GM12891 (cell line): Measurements from ENCODE around the gene PRKN.

Experiments
- POLR2A ChIP-seq: IDR thresholded peaks from 2 replicates; pipeline ENCODE4 v1.6.1; 2011; ENCODE audit warnings: low read depth, low read length, control low read depth
- POLR2AphosphoS5 ChIP-seq: IDR thresholded peaks from 2 replicates; pipeline ENCODE4 v1.6.1; 2011; ENCODE audit warnings: low read depth, low read length, control low read depth
- POU2F2 ChIP-seq: IDR thresholded peaks from 2 replicates; pipeline ENCODE4 v1.6.1; 2011; ENCODE audit warnings: low read depth, mild to moderate bottlenecking, control low read depth, low read length, moderate library complexity
- SPI1 ChIP-seq: IDR thresholded peaks from 2 replicates; pipeline ENCODE4 v1.6.1; 2011; ENCODE audit warnings: low read depth, low read length, control low read depth
- TAF1 ChIP-seq: IDR thresholded peaks from 2 replicates; pipeline ENCODE4 v1.6.1; 2011; ENCODE audit warnings: low read depth, low read length, control low read depth

- TF ChIP-seq POLR2A: no peak
- TF ChIP-seq SPI1: no peak
- TF ChIP-seq POU2F2: no peak
- no peak for TF ChIP-seq POLR2AphosphoS5
- TF ChIP-seq TAF1: no peak
Observed at GRCh38 chr6:161882196-161882765, 845.3 kb downstream of the PRKN start.
